Immature natural killer cell (primary cell): ENCODE measurements around the gene GDAP1L1. TPM values are rescaled to one million over a fixed set of nuclear protein-coding genes. Genes with fewer than 3 reads are reported as not detected.

Source experiments
- DNase-seq, 3 donors: peaks; one replicate each; pipeline ENCODE4 v3.0.0; 2022; ENCODE audit warnings: mixed read lengths in 1 of 3
- H3K27ac Mint-ChIP-seq, 6 donors: one replicate each; pipeline ENCODE4 v1.8.0; 2020; ENCODE audit warnings: mixed read lengths in 6 of 6, mild to moderate bottlenecking in 5 of 6, inconsistent platforms in 4 of 6, moderate library complexity in 3 of 6
- H3K27me3 Mint-ChIP-seq, 3 donors: one replicate each; pipeline ENCODE4 v1.8.0; 2020 to 2021; ENCODE audit warnings: low read depth in 3 of 3, mild to moderate bottlenecking in 3 of 3, mixed read lengths in 3 of 3, moderate library complexity in 3 of 3, inconsistent platforms in 1 of 3
- H3K36me3 Mint-ChIP-seq, 3 donors: one replicate each; pipeline ENCODE4 v1.8.0; 2020; ENCODE audit warnings: mixed read lengths in 3 of 3, inconsistent platforms in 2 of 3, mild to moderate bottlenecking in 2 of 3
- H3K4me1 Mint-ChIP-seq, 2 donors: one replicate each; pipeline ENCODE4 v1.8.0; 2020; ENCODE audit warnings: inconsistent platforms in 2 of 2, mild to moderate bottlenecking in 2 of 2, mixed read lengths in 2 of 2, moderate library complexity in 1 of 2
- H3K4me3 Mint-ChIP-seq, 5 donors: one replicate each; pipeline ENCODE4 v1.8.0; 2020; ENCODE audit warnings: mild to moderate bottlenecking in 5 of 5, mixed read lengths in 5 of 5, inconsistent platforms in 3 of 5, moderate library complexity in 3 of 5
- H3K9me3 Mint-ChIP-seq, 6 donors: one replicate each; pipeline ENCODE4 v1.8.0; 2020; ENCODE audit warnings: mild to moderate bottlenecking in 6 of 6, mixed read lengths in 6 of 6, inconsistent platforms in 4 of 6, moderate library complexity in 3 of 6
- polyA plus RNA-seq, 3 donors: library from polyadenylated mRNA; unstranded; fragments of 300-500 nt; fragmentation: Illumina TruSeq; gene quantifications; one replicate each; pipeline ENCODE4 v1.2.3, GENCODE V29; 2021

GDAP1L1 gene
- not detected for polyA plus RNA-seq

- H3K27me3 Mint-ChIP-seq, result peaks cover 4 to 7% (median 5%) of the 10 kb centered on the region in 3 donors
- H3K9me3 Mint-ChIP-seq, result no peaks in the 10 kb centered on the region
- no peaks in the 10 kb centered on the region for H3K36me3 Mint-ChIP-seq
- H3K4me1 Mint-ChIP-seq, result peaks cover 7% of the 10 kb centered on the region in 2 donors
- H3K4me3 Mint-ChIP-seq, result no peak within 1 kb of the TSS
- no peak within 1 kb of the TSS for H3K27ac Mint-ChIP-seq
- no peak for DNase-seq
Measured at GRCh38 chr20:44247131-44247571, at the start of gene GDAP1L1. TSS of gene GDAP1L1 (plus strand) at chr20:44247308. CDS start at chr20:44247335, 27 bp downstream.

DNA sequence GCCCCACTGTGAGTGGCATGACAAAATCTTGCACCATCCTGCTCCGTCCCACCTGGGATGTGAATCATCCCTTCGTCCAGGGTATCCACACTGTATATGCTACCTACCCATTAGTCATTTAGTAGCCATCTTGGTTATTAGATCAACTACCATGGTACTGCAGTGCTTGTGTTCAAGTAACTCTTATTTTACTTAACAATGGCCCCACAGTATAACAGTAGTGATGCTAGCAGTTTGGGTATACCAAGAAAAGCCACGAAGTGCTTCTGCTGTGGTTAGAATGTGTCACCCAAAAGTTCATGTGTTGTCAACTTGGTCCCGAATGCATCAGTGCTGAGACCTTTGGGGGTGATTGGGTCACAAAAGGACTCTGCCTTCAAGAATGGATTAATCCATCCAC lies 48.2 kb upstream of the GDAP1L1 start:
- H3K4me3 Mint-ChIP-seq, result peak overlapping the region; percentile 51 to 76 (median 74)
- H3K9me3 Mint-ChIP-seq, result peaks cover 0 to 2% (median 0%) of the 10 kb centered on the region in 6 donors
- peak overlapping the region; percentile 60 to 92 (median 82) for H3K27ac Mint-ChIP-seq
- H3K36me3 Mint-ChIP-seq, result peaks cover 38 to 67% (median 40%) of the 10 kb centered on the region in 3 donors
- peaks cover 0 to 4% (median 2%) of the 10 kb centered on the region in 3 donors for H3K27me3 Mint-ChIP-seq
- peaks cover 33 to 58% of the 10 kb centered on the region in 2 donors for H3K4me1 Mint-ChIP-seq
- peak in 2 of 3 donors; percentile 44 to 47 for DNase-seq

GRCh38 chr20:44199877-44200276 lies 47.2 kb upstream of the GDAP1L1 start:
- Mint-ChIP-seq H3K27me3 (peaks cover 0 to 4% (median 2%) of the 10 kb centered on the region in 3 donors), H3K27ac (peak overlapping the region in 2 of 6 donors; percentile 72 to 92), H3K9me3 (peaks cover 0 to 2% (median 0%) of the 10 kb centered on the region in 6 donors), H3K36me3 (peaks cover 40 to 67% (median 43%) of the 10 kb centered on the region in 3 donors), H3K4me1 (peaks cover 33 to 58% of the 10 kb centered on the region in 2 donors), H3K4me3 (peak overlapping the region in 2 of 5 donors; percentile 74 to 76)
- DNase-seq, result no peak

GRCh38 chr20:44200371-44200770 lies 46.7 kb upstream of the GDAP1L1 start:
- Mint-ChIP-seq H3K4me1 (peaks cover 33 to 58% of the 10 kb centered on the region in 2 donors), H3K36me3 (peaks cover 43 to 70% (median 43%) of the 10 kb centered on the region in 3 donors), H3K27ac (no peak overlapping the region), H3K4me3 (no peak overlapping the region), H3K27me3 (peaks cover 0 to 4% (median 2%) of the 10 kb centered on the region in 3 donors), H3K9me3 (peaks cover 0 to 2% (median 0%) of the 10 kb centered on the region in 6 donors)
- DNase-seq, result no peak

GRCh38 chr20:44200983-44201382 lies 46.1 kb upstream of the GDAP1L1 start:
- no peak for DNase-seq
- Mint-ChIP-seq H3K27ac (no peak overlapping the region), H3K4me1 (peaks cover 28 to 52% of the 10 kb centered on the region in 2 donors), H3K36me3 (peaks cover 38 to 66% (median 45%) of the 10 kb centered on the region in 3 donors), H3K4me3 (no peak overlapping the region), H3K27me3 (peaks cover 0 to 4% (median 2%) of the 10 kb centered on the region in 3 donors), H3K9me3 (peaks cover 0 to 2% (median 0%) of the 10 kb centered on the region in 6 donors)

DNA sequence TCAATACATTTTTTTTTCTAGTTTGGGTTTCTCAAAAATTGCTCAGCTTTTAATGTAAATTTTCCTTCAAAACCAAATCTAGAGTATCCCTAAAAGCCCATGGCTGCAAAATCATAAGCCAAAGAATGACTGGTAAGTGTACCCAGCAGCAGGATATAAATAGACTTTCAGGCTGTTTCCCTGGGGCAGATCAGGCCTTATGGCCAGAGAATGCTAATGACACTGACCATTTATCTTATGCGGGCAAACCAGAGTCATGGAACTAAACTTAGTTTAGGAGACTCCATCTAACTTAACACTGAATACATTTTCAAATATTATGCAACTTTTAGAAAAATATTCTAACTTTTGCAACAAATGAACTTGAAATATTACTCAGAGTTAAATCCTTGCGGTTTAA lies 43.9 kb upstream of the GDAP1L1 start:
- peaks cover 26 to 52% (median 34%) of the 10 kb centered on the region in 3 donors for H3K36me3 Mint-ChIP-seq
- peaks cover 0 to 2% (median 0%) of the 10 kb centered on the region in 6 donors for H3K9me3 Mint-ChIP-seq
- no peak for DNase-seq
- H3K4me1 Mint-ChIP-seq, result peaks cover 28 to 53% of the 10 kb centered on the region in 2 donors
- no peak overlapping the region for H3K4me3 Mint-ChIP-seq
- H3K27me3 Mint-ChIP-seq, result peaks cover 0 to 4% (median 0%) of the 10 kb centered on the region in 3 donors
- no peak overlapping the region for H3K27ac Mint-ChIP-seq

GRCh38 chr20:44204156-44204831 lies 42.8 kb upstream of the GDAP1L1 start:
- DNase-seq, result no peak
- Mint-ChIP-seq H3K36me3 (peaks cover 26 to 45% (median 30%) of the 10 kb centered on the region in 3 donors), H3K4me3 (no peak overlapping the region), H3K27ac (no peak overlapping the region), H3K4me1 (peaks cover 31 to 56% of the 10 kb centered on the region in 2 donors), H3K9me3 (peaks cover 0 to 2% (median 0%) of the 10 kb centered on the region in 6 donors), H3K27me3 (peaks cover 0 to 2% (median 0%) of the 10 kb centered on the region in 3 donors)

DNA sequence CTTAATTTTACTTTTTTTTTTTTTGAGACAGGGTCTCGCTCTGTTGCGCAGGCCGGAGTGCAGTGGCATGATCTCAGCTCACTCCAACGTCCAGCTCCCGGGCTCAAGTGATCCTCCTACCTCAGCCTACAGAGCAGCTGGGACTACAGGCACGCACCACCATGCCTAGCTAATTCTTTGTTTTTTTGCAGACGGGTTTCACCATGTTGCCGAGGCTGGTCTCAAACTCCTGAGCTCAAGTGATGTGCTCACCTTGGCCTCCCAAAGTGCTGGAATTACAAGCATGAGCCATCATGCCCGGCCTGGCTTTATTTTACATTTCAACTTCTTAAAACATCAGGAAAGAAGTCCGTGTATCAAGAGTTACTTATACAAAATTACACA lies 42.3 kb upstream of the GDAP1L1 start:
- Mint-ChIP-seq H3K4me3 (no peak overlapping the region), H3K27me3 (peaks cover 4% of the 10 kb centered on the region in 3 donors), H3K9me3 (peaks cover 0 to 2% (median 0%) of the 10 kb centered on the region in 6 donors), H3K4me1 (peaks cover 31 to 56% of the 10 kb centered on the region in 2 donors), H3K27ac (no peak overlapping the region), H3K36me3 (peaks cover 22 to 40% (median 25%) of the 10 kb centered on the region in 3 donors)
- no peak for DNase-seq

- Mint-ChIP-seq H3K27me3 (peaks cover 14 to 15% (median 14%) of the 10 kb centered on the region in 3 donors), H3K9me3 (peaks cover 0 to 2% (median 0%) of the 10 kb centered on the region in 6 donors), H3K27ac (no peak overlapping the region), H3K36me3 (peaks cover 18 to 30% (median 20%) of the 10 kb centered on the region in 3 donors), H3K4me3 (no peak overlapping the region), H3K4me1 (peaks cover 33 to 56% of the 10 kb centered on the region in 2 donors)
- no peak for DNase-seq
Measured at GRCh38 chr20:44206132-44206531, 41.0 kb upstream of the GDAP1L1 start.

GRCh38 chr20:44207126-44207723 lies 39.9 kb upstream of the GDAP1L1 start:
- Mint-ChIP-seq H3K36me3 (peaks cover 13 to 21% (median 13%) of the 10 kb centered on the region in 3 donors), H3K27me3 (peaks cover 14 to 16% (median 15%) of the 10 kb centered on the region in 3 donors), H3K27ac (peak overlapping the region in 2 of 6 donors; percentile 19 to 23), H3K9me3 (peaks cover 0 to 2% (median 0%) of the 10 kb centered on the region in 6 donors), H3K4me3 (no peak overlapping the region), H3K4me1 (peaks cover 44 to 67% of the 10 kb centered on the region in 2 donors)
- DNase-seq, result no peak

GRCh38 chr20:44208165-44208564 lies 38.9 kb upstream of the GDAP1L1 start:
- peak overlapping the region in 3 of 5 donors; percentile 91 to 93 (median 92) for H3K4me3 Mint-ChIP-seq
- peaks cover 0 to 2% (median 0%) of the 10 kb centered on the region in 6 donors for H3K9me3 Mint-ChIP-seq
- DNase-seq, result no peak
- H3K4me1 Mint-ChIP-seq, result peaks cover 45 to 62% of the 10 kb centered on the region in 2 donors
- peak overlapping the region in 2 of 6 donors; percentile 15 to 98 for H3K27ac Mint-ChIP-seq
- peaks cover 14 to 16% (median 15%) of the 10 kb centered on the region in 3 donors for H3K27me3 Mint-ChIP-seq
- peaks cover 5 to 13% (median 9%) of the 10 kb centered on the region in 3 donors for H3K36me3 Mint-ChIP-seq

DNA sequence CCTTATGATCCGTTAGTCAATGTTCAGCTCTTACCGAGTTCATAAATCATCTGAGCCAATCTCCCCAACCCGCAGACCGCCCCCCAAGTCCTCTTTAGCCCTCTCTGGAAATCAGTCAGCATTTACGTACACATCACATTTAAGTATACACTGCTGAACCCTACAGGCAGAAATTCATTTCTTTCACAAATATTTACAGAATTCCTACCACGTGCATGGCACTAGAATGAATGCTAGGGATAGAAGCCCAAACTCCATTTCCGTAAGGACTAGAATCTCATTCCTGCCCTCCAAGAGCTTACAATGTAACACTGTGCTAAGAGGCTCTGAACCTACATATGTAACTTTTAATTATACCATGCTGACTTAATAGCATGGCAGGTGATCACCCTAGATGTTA lies 38.3 kb upstream of the GDAP1L1 start:
- Mint-ChIP-seq H3K4me3 (peak overlapping the region; percentile 90 to 96 (median 92)), H3K4me1 (peaks cover 45 to 56% of the 10 kb centered on the region in 2 donors), H3K9me3 (no peaks in the 10 kb centered on the region), H3K27me3 (peaks cover 14 to 16% (median 15%) of the 10 kb centered on the region in 3 donors), H3K36me3 (peaks cover 5 to 10% (median 9%) of the 10 kb centered on the region in 3 donors), H3K27ac (peak overlapping the region; percentile 66 to 98 (median 90))
- DNase-seq, result no peak

DNA sequence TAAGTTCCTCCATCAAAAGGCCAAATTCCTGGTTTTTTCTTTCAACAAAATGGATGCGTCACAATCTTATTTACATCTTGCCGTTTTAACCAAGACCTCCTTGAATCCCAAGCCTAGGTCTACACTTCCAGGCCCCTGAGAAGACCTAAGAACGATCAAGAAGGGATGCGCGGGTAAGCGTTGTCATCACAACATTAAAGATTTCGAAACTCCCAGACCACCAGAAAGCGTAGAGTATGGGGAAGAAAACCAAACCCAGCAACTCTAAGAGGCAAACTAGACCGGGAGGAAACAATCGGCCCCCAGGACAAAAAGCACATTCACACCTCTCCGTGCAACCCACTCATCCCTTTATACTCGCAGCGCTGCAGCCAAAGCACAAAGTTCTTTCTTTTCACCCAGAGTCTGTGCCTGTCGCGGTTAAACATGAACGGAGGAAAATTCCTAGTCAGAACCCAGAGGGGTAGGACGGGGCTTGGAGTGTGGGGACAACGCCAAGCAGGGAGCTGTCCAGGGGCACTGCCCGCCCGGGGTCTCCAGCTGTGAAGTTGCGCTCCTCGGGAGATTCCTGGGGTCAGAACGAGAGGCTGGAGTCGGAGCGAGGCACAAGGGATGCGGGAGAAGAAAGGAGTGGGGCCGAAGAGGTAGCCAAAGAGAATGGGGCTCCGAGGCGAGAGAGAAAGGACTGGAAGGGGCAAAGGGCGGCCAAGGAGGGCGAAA lies 37.3 kb upstream of the GDAP1L1 start:
- Mint-ChIP-seq H3K27ac (peak overlapping the region; percentile 89 to 99 (median 98)), H3K4me3 (peak overlapping the region; percentile 90 to 96 (median 92)), H3K9me3 (no peaks in the 10 kb centered on the region), H3K4me1 (peaks cover 45 to 57% of the 10 kb centered on the region in 2 donors), H3K27me3 (peaks cover 14 to 16% (median 15%) of the 10 kb centered on the region in 3 donors), H3K36me3 (peaks cover 0 to 10% (median 9%) of the 10 kb centered on the region in 3 donors)
- peak in 1 of 3 donors; percentile 14 for DNase-seq
